Measurements from ENCODE around the gene SSH2.

DNA sequence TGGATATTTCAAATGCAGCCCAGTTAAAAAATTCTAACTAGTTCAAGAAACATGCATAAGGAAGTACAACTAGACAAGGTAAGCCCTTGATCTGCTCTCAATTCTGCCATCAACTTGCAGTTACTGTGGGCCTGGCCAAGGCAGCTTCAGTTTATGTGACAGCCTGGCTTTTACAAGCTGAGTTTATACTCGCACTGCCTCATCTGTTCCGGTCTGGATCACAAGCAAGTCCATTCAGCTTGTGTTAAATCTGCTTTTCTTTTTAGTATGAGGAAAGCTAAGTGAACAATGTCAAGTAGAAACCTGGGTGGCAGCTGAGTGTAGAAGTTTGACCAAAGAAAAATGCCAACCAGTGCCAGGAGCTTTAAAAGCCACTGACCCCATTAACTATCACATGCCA lies 230.7 kb downstream of the SSH2 start:
- TF ChIP-seq, protein P1, sequence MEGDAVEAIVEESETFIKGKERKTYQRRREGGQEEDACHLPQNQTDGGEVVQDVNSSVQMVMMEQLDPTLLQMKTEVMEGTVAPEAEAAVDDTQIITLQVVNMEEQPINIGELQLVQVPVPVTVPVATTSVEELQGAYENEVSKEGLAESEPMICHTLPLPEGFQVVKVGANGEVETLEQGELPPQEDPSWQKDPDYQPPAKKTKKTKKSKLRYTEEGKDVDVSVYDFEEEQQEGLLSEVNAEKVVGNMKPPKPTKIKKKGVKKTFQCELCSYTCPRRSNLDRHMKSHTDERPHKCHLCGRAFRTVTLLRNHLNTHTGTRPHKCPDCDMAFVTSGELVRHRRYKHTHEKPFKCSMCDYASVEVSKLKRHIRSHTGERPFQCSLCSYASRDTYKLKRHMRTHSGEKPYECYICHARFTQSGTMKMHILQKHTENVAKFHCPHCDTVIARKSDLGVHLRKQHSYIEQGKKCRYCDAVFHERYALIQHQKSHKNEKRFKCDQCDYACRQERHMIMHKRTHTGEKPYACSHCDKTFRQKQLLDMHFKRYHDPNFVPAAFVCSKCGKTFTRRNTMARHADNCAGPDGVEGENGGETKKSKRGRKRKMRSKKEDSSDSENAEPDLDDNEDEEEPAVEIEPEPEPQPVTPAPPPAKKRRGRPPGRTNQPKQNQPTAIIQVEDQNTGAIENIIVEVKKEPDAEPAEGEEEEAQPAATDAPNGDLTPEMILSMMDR (IDR thresholded peaks at IDR 0.05) = no peak
- TF ChIP-seq EZH2 (IDR thresholded peaks at IDR 0.05; ENCODE audit: borderline replicate concordance, insufficient read depth, low read depth, low read length, poor library complexity, severe bottlenecking) = no peak

Data from B cell (primary cell).